ENCODE results near the gene IDH3B. TPM values are rescaled to one million over a fixed set of nuclear protein-coding genes. Genes with fewer than 3 reads are reported as not detected.

Gene IDH3B
- total and polyA plus RNA-seq, 7 donors, result 103 to 131 (median 114) TPM

DNA sequence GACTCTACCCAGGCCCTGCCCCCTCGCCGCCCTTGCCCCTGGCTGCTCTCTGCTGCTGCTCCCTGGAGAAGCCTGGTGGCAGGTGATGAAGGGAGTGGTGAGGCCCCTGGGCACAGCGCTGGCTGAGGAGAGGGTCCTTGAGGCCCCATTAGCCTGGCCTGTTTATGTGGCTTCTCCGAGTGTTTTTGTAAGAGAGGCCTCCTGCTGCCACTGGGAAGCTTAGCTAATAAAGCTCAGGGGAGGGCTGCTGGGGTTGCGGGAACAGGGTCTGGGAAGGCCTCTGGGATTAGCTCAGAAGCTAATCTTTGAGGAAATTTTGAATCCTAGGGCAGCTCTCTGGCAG lies 44.0 kb upstream of the IDH3B start:
- TF ChIP-seq EP300 (IDR thresholded peaks at IDR 0.05) (no peak), POLR2A (IDR thresholded peaks at IDR 0.05) (no peak), CTCF (IDR thresholded peaks at IDR 0.05) (no peak), POLR2AphosphoS5 (IDR thresholded peaks at IDR 0.05) (no peak)
- Histone ChIP-seq H3K4me1 (no peaks in the 10 kb centered on the region), H3K4me3 (no peak overlapping the region), H3K27me3 (no peaks in the 10 kb centered on the region), H3K27ac (no peak overlapping the region), H3K9me3 (no peaks in the 10 kb centered on the region), H3K36me3 (no peaks in the 10 kb centered on the region)
- 77 to 85% methylated on average over 5 of the region's 5 CpGs for WGBS, 2 donors
- intact Hi-C loops (cut with DNase I), result no loop called here
- no peak for DNase-seq

GRCh38 chr20:2707353-2708072 lies 43.5 kb upstream of the IDH3B start:
- TF ChIP-seq EP300 (IDR thresholded peaks at IDR 0.05) (no peak), POLR2A (IDR thresholded peaks at IDR 0.05) (no peak), POLR2AphosphoS5 (IDR thresholded peaks at IDR 0.05) (no peak), CTCF (IDR thresholded peaks at IDR 0.05) (no peak)
- intact Hi-C loops (cut with DNase I), result no loop called here
- 57 to 77% methylated on average over 12 of the region's 12 CpGs for WGBS, 2 donors

DNA sequence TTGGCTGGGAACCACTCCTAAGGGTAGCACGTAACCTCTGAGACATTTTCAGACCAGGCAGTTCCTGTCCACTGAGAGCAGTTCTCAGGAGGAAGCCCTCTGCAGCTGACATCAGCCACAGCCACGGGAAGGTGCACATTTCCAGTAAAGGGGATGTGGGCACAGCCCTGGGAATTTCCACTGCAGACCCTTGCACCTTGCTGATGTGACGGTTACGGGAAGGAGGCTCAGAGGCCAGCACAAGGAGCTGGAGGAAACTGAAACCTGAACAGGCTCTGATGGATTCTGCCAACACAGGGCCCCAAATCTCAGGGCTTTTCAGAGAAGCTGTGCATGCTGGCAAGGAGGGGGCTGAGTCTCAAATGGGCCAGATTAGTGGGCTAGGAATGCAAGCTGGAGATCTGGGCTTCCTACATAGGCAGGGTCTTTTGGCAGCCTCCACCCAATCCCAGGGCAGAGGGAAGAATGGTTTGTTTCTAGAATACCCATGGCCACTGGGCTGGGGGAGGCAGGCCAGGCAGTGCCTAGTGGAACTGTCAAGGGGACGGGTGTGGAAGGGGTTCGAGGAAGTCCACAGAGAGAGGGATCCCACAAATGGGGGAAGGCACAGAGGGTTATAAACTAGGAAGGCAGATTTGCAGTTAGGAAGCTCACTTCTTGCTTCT lies 42.8 kb upstream of the IDH3B start:
- H3K4me1 ChIP-seq, result no peaks in the 10 kb centered on the region
- DNase-seq, result no peak
- H3K4me3 ChIP-seq, result no peak overlapping the region
- no peak overlapping the region for H3K27ac ChIP-seq
- no peak for TF ChIP-seq POLR2AphosphoS5 (IDR thresholded peaks at IDR 0.05)
- TF ChIP-seq EP300 (IDR thresholded peaks at IDR 0.05), result no peak
- no peak for TF ChIP-seq POLR2A (IDR thresholded peaks at IDR 0.05)
- no peak for TF ChIP-seq CTCF (IDR thresholded peaks at IDR 0.05)
- H3K9me3 ChIP-seq, result no peaks in the 10 kb centered on the region
- intact Hi-C loops (cut with DNase I), result no loop called here
- no peaks in the 10 kb centered on the region for H3K36me3 ChIP-seq
- H3K27me3 ChIP-seq, result no peaks in the 10 kb centered on the region
- WGBS, 2 donors, result 53 to 60% methylated on average over 6 of the region's 6 CpGs

More at GRCh38 chr20:2707353-2708072, 43.5 kb upstream of the IDH3B start:
- no peaks in the 10 kb centered on the region for H3K27me3 ChIP-seq
- H3K27ac ChIP-seq, result no peak overlapping the region
- no peaks in the 10 kb centered on the region for H3K36me3 ChIP-seq
- DNase-seq, result no peak
- H3K4me3 ChIP-seq, result no peak overlapping the region
- H3K4me1 ChIP-seq, result no peaks in the 10 kb centered on the region
- H3K9me3 ChIP-seq, result no peaks in the 10 kb centered on the region

GRCh38 chr20:2705931-2706645 lies 42.1 kb upstream of the IDH3B start:
- H3K36me3 ChIP-seq, result no peaks in the 10 kb centered on the region
- no peak overlapping the region for H3K4me3 ChIP-seq
- H3K27me3 ChIP-seq, result no peaks in the 10 kb centered on the region
- no peak for TF ChIP-seq POLR2A (IDR thresholded peaks at IDR 0.05)
- TF ChIP-seq EP300 (IDR thresholded peaks at IDR 0.05), result no peak
- no peak for TF ChIP-seq CTCF (IDR thresholded peaks at IDR 0.05)
- no peak for TF ChIP-seq POLR2AphosphoS5 (IDR thresholded peaks at IDR 0.05)
- intact Hi-C loops (cut with DNase I), result no loop called here
- no peaks in the 10 kb centered on the region for H3K9me3 ChIP-seq
- WGBS, 2 donors, result 73 to 84% methylated on average over 14 of the region's 14 CpGs
- H3K27ac ChIP-seq, result no peak overlapping the region
- no peaks in the 10 kb centered on the region for H3K4me1 ChIP-seq
- no peak for DNase-seq

Data from sigmoid colon (tissue), 7 donors.